ENCODE data around the gene TMEM258.

TMEM258 gene

GRCh38 chr11:61795876-61796526 is 3.6 kb upstream of the TMEM258 start:
- Mint-ChIP-seq H3K9me3 (no peaks in the 10 kb centered on the region), H3K36me3 (ENCODE audit: low read depth) (peaks cover 47% of the 10 kb centered on the region), H3K4me1 (ENCODE audit: low read depth) (peaks cover 48% of the 10 kb centered on the region), H3K27me3 (no peaks in the 10 kb centered on the region), H3K27ac (no peak overlapping the region), H3K4me3 (no peak overlapping the region)
- intact Hi-C loops (cut with micrococcal nuclease) = loop anchor here (2.0 kb wide), 2 partner anchors 151 to 313 kb away; no protein-coding TSS in a partner anchor

GRCh38 chr11:61795459-61795858 is 3.1 kb upstream of the TMEM258 start:
- Mint-ChIP-seq H3K4me1 (ENCODE audit: low read depth) (peaks cover 45% of the 10 kb centered on the region), H3K4me3 (no peak overlapping the region)
- intact Hi-C loops (cut with micrococcal nuclease) = no loop called here

DNA sequence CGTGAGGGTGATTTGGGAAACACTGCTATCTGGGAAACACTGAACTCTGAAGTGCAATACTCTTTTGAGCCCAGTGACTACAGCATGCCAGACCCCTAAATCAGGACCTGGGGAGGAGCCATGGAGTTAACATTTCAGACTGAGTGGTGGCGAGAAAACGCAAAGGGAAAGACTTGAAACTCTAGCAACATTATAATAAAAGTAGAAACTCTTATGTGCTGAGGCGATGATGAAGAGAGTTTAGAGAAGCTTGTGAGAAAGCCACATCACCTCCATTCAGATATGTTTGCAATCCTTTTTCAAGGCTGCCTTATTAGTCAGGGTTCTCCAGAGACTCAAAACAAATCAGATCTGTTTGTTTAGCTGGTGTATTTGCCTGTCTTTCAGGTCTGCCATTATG is 2.2 kb upstream of the TMEM258 start:
- no peaks in the 10 kb centered on the region for H3K9me3 Mint-ChIP-seq
- intact Hi-C loops (cut with micrococcal nuclease) = loop anchor here (5.0 kb wide), 1 partner anchor 328 kb away; the partner anchor contains the start of gene INCENP
- H3K4me3 Mint-ChIP-seq = no peak overlapping the region
- H3K36me3 Mint-ChIP-seq (ENCODE audit: low read depth) = peaks cover 43% of the 10 kb centered on the region
- H3K27ac Mint-ChIP-seq = no peak overlapping the region
- peaks cover 44% of the 10 kb centered on the region for H3K4me1 Mint-ChIP-seq (ENCODE audit: low read depth)
- no peaks in the 10 kb centered on the region for H3K27me3 Mint-ChIP-seq

More at GRCh38 chr11:61795459-61795858, 3.1 kb upstream of the TMEM258 start:
- H3K9me3 Mint-ChIP-seq = no peaks in the 10 kb centered on the region
- H3K36me3 Mint-ChIP-seq (ENCODE audit: low read depth) = peaks cover 43% of the 10 kb centered on the region
- peak overlapping the region; percentile 44 for H3K27ac Mint-ChIP-seq
- no peaks in the 10 kb centered on the region for H3K27me3 Mint-ChIP-seq

DNA sequence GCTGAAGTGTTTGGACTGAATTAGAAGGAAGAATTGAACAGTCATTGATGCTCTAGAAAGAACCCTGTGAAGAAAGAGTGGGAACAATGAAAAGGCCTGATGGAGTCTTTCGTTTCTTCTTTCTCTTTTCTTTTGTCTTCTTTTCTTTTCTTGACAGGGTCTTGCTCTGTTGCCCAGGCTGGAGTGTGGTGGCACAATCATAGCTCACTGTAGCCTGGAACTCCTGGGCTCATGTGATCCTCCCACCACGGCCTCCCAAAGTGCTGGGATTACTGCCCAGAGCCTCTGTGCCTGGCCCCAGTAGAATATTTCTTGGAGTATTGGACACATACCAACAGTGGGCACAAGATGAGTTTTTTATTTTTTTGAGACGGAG is 1.4 kb upstream of the TMEM258 start:
- Mint-ChIP-seq H3K27me3 (no peaks in the 10 kb centered on the region), H3K4me3 (no peak overlapping the region), H3K9me3 (no peaks in the 10 kb centered on the region), H3K4me1 (ENCODE audit: low read depth) (peaks cover 40% of the 10 kb centered on the region), H3K36me3 (ENCODE audit: low read depth) (peaks cover 47% of the 10 kb centered on the region), H3K27ac (no peak overlapping the region)
- intact Hi-C loops (cut with micrococcal nuclease) = loop anchor here (5.0 kb wide), 1 partner anchor 328 kb away; the partner anchor contains the start of gene INCENP

DNA sequence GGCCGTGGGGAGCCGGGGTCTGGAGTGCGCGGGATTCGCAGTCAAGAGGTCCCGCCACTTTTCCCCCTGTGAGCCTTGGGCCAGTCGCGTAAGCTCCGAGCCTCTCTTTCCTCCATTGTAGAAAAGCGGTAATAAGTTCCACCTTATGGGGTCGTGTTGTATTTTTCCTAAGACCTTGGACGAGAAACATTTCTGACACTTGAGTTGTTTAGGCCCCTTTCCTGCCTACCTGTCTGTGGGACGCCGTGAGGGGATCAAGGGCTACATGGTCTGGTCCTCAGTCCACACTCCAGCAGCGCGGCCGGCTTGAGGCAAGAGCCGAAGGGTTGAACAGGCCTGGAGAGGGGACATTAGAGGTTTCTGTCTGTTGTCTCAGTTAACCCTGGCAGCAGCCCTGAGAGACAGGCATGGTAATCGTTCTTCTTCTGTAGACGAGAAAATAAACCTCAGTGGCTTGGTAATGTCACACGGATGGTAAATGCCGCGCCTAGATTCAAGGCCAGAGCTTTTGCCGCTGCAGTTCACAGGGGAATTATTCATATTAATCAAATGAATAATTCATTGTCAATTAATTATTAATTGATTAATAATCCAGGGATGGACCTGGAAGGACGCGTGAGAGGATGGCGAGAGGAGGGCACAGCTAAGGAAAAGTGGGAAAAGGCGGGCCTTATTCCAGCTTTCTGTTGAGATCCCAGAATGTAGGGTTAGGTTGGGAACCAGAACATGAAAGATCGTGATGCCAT is 857 bp upstream of the TMEM258 start:
- intact Hi-C loops (cut with micrococcal nuclease) = loop anchor here (5.0 kb wide), 1 partner anchor 329 kb away; the partner anchor contains the start of gene INCENP
- peaks cover 52% of the 10 kb centered on the region for H3K36me3 Mint-ChIP-seq (ENCODE audit: low read depth)
- peak overlapping the region; percentile 92 for H3K4me3 Mint-ChIP-seq
- peaks cover 40% of the 10 kb centered on the region for H3K4me1 Mint-ChIP-seq (ENCODE audit: low read depth)
- H3K9me3 Mint-ChIP-seq = no peaks in the 10 kb centered on the region
- H3K27ac Mint-ChIP-seq = peak overlapping the region; percentile 100
- no peaks in the 10 kb centered on the region for H3K27me3 Mint-ChIP-seq

DNA sequence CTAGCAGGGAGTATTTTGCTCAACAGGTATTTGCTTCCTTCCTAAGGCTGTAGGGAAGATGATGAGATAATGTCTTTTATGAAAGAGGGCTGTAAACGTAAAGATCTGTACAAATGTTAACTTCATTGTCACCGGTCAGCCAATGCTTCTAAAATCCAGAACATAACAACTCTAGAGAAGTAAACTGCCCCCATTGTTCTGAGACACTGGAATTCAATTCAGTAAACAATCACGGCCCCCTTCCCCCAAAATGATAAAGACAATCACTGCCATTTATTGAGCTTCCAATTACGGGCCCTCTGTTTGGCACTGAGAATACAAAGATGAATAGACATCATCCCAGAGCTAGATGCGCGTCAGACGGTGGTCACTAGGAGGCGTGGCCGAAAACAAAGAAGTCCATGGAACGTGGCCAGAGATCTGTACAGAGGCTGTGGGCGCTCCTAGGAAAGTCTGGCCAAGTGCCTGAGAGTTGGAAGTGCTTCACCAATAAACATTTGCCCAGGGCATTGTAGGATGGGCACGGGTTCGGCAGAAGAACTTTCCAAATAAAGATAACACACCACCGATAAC is 576 bp downstream of the TMEM258 start:
- H3K4me3 Mint-ChIP-seq = peak overlapping the region; percentile 92
- H3K27ac Mint-ChIP-seq = peak overlapping the region; percentile 100
- H3K36me3 Mint-ChIP-seq (ENCODE audit: low read depth) = peaks cover 67% of the 10 kb centered on the region
- intact Hi-C loops (cut with micrococcal nuclease) = loop anchor here (1.0 to 5.0 kb wide), 2 partner anchors 23 to 330 kb away; partner anchors contain the start of gene INCENP
- H3K4me1 Mint-ChIP-seq (ENCODE audit: low read depth) = peaks cover 41% of the 10 kb centered on the region
- H3K27me3 Mint-ChIP-seq = no peaks in the 10 kb centered on the region
- H3K9me3 Mint-ChIP-seq = no peaks in the 10 kb centered on the region

DNA sequence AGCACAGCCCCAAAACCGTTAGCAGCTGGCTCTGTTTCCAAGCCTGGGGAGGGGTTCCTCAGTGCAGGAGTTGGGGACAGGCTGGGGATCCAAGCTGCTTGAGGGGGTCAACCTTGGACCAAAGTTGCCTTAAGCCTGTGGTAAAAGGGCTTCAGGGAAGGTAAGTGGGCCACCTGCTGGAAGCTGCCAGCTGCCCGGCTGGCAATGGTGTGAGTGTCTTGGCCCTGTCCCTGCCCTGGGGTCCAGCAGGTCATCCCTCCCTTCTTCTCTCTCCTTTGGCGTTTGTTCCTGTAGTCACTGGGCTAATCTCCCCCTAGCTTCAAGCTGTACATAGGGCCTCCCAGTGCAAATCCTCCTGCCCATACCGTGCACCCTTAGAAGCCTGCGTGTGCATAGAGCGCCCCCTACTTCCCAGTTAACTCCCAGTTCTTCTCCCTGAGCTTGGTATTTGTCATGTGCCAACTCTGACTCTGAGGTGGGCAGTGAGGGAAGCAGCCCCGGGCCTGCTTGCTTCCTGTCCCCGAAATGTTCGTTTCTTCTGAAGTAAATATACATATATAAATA is 4.4 kb downstream of the TMEM258 start:
- no peaks in the 10 kb centered on the region for H3K9me3 Mint-ChIP-seq
- no peaks in the 10 kb centered on the region for H3K27me3 Mint-ChIP-seq
- intact Hi-C loops (cut with micrococcal nuclease) = no loop called here
- H3K27ac Mint-ChIP-seq = no peak overlapping the region
- peaks cover 40% of the 10 kb centered on the region for H3K4me1 Mint-ChIP-seq (ENCODE audit: low read depth)
- H3K4me3 Mint-ChIP-seq = no peak overlapping the region
- peaks cover 87% of the 10 kb centered on the region for H3K36me3 Mint-ChIP-seq (ENCODE audit: low read depth)

- intact Hi-C loops (cut with micrococcal nuclease) = no loop called here
- Mint-ChIP-seq H3K27me3 (no peaks in the 10 kb centered on the region), H3K4me3 (no peak overlapping the region), H3K36me3 (ENCODE audit: low read depth) (peaks cover 76% of the 10 kb centered on the region), H3K4me1 (ENCODE audit: low read depth) (peaks cover 27% of the 10 kb centered on the region), H3K27ac (no peak overlapping the region), H3K9me3 (no peaks in the 10 kb centered on the region)
These were observed 6.5 kb downstream of the TMEM258 start for GRCh38 chr11:61785837-61786402.

DNA sequence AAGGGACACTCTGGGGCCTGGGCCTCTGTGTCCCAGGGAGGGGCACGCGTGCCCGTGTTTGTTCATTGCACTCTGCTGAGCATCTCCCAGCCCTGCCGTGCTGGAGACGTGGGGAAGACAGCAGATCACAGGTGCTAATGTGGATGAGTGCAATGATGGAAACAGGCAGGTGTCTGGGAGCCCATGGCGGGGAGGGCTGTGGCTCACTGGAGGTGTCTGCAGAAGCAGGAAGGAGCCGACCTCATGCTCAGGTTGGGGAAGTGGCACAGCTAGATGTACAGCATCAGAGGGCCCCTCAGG is 7.9 kb downstream of the TMEM258 start:
- Mint-ChIP-seq H3K4me3 (no peak overlapping the region), H3K36me3 (ENCODE audit: low read depth) (peaks cover 65% of the 10 kb centered on the region), H3K9me3 (no peaks in the 10 kb centered on the region), H3K27ac (peak overlapping the region; percentile 10), H3K4me1 (ENCODE audit: low read depth) (peaks cover 23% of the 10 kb centered on the region), H3K27me3 (peaks cover 3% of the 10 kb centered on the region)
- intact Hi-C loops (cut with micrococcal nuclease) = no loop called here

DNA sequence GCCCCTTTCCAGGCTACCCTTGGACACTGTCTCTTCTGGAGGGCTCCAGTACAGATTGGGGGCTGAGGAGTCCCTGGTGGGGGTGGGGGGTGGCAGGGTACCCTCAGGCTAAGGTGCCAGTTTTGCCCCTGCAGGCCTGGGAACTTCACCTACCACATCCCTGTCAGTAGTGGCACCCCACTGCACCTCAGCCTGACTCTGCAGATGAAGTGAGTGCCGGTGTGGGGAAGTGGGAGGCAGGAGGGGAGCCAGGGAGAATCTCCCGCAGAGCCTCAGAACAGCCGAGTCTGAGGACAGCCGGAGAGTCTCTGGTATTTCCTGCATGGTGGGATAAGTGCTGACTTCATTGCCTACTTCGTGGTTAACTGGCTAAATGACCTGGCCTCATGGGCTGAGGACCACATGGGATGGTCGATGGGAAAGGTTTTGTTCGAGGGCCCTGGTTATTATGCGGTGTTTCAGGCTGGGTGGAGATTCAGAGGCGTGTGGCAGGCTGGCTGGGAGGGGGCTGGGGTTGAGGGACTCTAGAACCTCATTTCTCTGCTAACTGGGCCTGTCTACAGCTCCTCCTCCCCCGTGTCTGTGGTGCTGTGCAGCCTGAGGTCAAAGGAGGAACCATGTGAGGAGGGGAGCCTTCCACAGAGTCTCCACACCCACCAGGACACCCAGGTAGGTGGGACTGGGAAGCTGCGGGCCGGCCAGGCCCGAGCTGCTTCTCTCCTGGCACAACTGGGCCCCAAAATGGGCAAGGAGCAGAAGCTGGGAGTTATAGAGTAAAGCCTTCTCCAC is 8.5 kb downstream of the TMEM258 start:
- no peaks in the 10 kb centered on the region for H3K9me3 Mint-ChIP-seq
- H3K27ac Mint-ChIP-seq = peak overlapping the region; percentile 10
- peaks cover 21% of the 10 kb centered on the region for H3K4me1 Mint-ChIP-seq (ENCODE audit: low read depth)
- H3K27me3 Mint-ChIP-seq = peaks cover 3% of the 10 kb centered on the region
- peaks cover 59% of the 10 kb centered on the region for H3K36me3 Mint-ChIP-seq (ENCODE audit: low read depth)
- no peak overlapping the region for H3K4me3 Mint-ChIP-seq
- intact Hi-C loops (cut with micrococcal nuclease) = no loop called here

DNA sequence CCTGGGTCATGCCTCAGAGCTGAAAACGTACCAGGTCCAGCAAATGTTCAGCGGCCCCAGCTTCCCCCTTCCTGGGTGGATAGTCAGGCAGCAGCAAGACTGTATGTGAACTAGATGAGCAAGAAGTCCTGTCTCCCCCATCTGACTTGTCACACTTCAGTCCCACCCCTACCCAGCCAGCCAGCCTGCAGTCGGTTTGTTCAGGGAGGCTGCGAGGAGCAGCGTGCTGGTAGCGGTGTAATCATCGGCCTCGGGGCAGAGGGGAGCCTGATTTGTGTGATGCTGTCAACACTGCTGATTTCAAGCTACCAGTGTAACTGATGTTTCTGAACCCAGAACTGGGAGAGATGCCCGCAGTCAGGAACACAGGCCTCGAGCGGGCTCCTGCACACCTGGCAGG is 9.6 kb downstream of the TMEM258 start:
- Mint-ChIP-seq H3K27me3 (peaks cover 14% of the 10 kb centered on the region), H3K4me1 (ENCODE audit: low read depth) (peaks cover 19% of the 10 kb centered on the region), H3K4me3 (no peak overlapping the region), H3K27ac (no peak overlapping the region), H3K36me3 (ENCODE audit: low read depth) (peaks cover 49% of the 10 kb centered on the region), H3K9me3 (no peaks in the 10 kb centered on the region)
- intact Hi-C loops (cut with micrococcal nuclease) = no loop called here

DNA sequence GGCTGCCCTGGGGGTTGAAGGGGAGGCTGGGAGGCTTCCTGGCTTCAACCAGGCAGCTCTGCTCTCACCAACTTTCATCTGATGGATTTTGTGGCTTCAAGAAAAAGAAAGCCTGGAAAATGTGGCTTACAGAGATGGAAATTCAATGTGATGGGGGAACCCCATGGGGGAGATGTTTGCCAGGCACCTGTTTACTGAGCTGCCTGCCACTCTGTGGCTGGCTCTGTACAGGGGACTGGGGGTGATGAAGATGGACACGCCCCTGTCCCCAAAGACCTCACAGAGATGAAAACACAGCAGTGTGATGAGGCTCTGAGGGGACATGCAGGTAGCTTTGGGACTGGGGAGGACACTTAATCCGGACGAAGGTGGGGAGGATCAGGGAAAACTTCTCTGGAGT is 10.1 kb downstream of the TMEM258 start:
- Mint-ChIP-seq H3K4me3 (no peak overlapping the region), H3K4me1 (ENCODE audit: low read depth) (peaks cover 22% of the 10 kb centered on the region), H3K27me3 (peaks cover 19% of the 10 kb centered on the region), H3K9me3 (no peaks in the 10 kb centered on the region), H3K27ac (no peak overlapping the region), H3K36me3 (ENCODE audit: low read depth) (peaks cover 43% of the 10 kb centered on the region)
- intact Hi-C loops (cut with micrococcal nuclease) = no loop called here

DNA sequence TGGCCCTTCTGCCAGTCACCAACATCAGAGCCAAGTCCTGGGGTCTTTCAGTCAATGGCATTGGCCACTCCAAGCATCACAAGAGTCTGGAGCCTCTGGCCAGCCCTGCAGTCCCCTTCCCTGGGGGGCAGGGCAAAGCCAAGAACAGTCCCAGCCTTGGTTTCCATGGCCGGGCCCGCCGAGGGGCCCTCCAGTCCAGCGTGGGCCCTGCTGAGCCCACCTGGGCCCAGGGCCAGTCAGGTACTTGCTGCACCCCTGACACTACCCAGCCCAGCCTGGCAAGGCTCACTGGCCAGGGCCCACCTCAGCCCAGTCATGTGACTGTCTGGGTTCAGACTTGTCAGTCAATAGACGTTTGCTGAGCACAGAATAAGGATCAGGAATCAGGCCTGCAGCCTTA is 10.8 kb downstream of the TMEM258 start:
- peaks cover 26% of the 10 kb centered on the region for H3K27me3 Mint-ChIP-seq
- no peak overlapping the region for H3K4me3 Mint-ChIP-seq
- H3K4me1 Mint-ChIP-seq (ENCODE audit: low read depth) = peaks cover 29% of the 10 kb centered on the region
- H3K27ac Mint-ChIP-seq = no peak overlapping the region
- H3K9me3 Mint-ChIP-seq = no peaks in the 10 kb centered on the region
- peaks cover 36% of the 10 kb centered on the region for H3K36me3 Mint-ChIP-seq (ENCODE audit: low read depth)
- intact Hi-C loops (cut with micrococcal nuclease) = no loop called here
